ENCODE measurements around the gene GIPC2. TPM values are rescaled to one million over a fixed set of nuclear protein-coding genes. Genes with fewer than 3 reads are reported as not detected.
"Not testable (repeated sequence)": the region's sequence is repeated elsewhere in the genome, so short reads cannot be mapped to it uniquely, and the experiment has no call there.

GIPC2 gene
- total and polyA plus RNA-seq, 2 donors, result 2.5 to 4.4 TPM

- no peaks in the 10 kb centered on the region for H3K36me3 ChIP-seq (ENCODE audit: insufficient read depth)
- DNase-seq (ENCODE audit: extremely low spot score), result no peak
- H3K4me1 ChIP-seq (ENCODE audit: insufficient read depth), result no peaks in the 10 kb centered on the region
- 31% methylated on average over 2 of the region's 2 CpGs for WGBS
- no peak overlapping the region for H3K4me3 ChIP-seq (ENCODE audit: low read depth, low read length)
- H3K27ac ChIP-seq (ENCODE audit: low read depth), result no peak overlapping the region
Observed at GRCh38 chr1:78101514-78101913, 55.7 kb downstream of the GIPC2 start.

GRCh38 chr1:78102082-78102481 is 56.3 kb downstream of the GIPC2 start:
- H3K4me3 ChIP-seq (ENCODE audit: low read depth, low read length), result no peak overlapping the region
- no peak overlapping the region for H3K27ac ChIP-seq (ENCODE audit: low read depth)
- DNase-seq (ENCODE audit: extremely low spot score), result no peak
- H3K36me3 ChIP-seq (ENCODE audit: insufficient read depth), result no peaks in the 10 kb centered on the region
- no peaks in the 10 kb centered on the region for H3K4me1 ChIP-seq (ENCODE audit: insufficient read depth)
- 75% methylated on average over 3 of the region's 3 CpGs for WGBS

- Histone ChIP-seq H3K27ac (ENCODE audit: low read depth) (no peak overlapping the region), H3K4me3 (ENCODE audit: low read depth, low read length) (no peak overlapping the region), H3K36me3 (ENCODE audit: insufficient read depth) (no peaks in the 10 kb centered on the region), H3K4me1 (ENCODE audit: insufficient read depth) (no peaks in the 10 kb centered on the region)
- 93% methylated on average over 2 of the region's 2 CpGs for WGBS
- DNase-seq (ENCODE audit: extremely low spot score), result no peak
Observed at GRCh38 chr1:78102916-78103315, 57.1 kb downstream of the GIPC2 start.

GRCh38 chr1:78104322-78104721 is 58.6 kb downstream of the GIPC2 start:
- no peak for DNase-seq (ENCODE audit: extremely low spot score)
- no peaks in the 10 kb centered on the region for H3K4me1 ChIP-seq (ENCODE audit: insufficient read depth)
- H3K27ac ChIP-seq (ENCODE audit: low read depth), result no peak overlapping the region
- no peak overlapping the region for H3K4me3 ChIP-seq (ENCODE audit: low read depth, low read length)
- no peaks in the 10 kb centered on the region for H3K36me3 ChIP-seq (ENCODE audit: insufficient read depth)

GRCh38 chr1:78109659-78110058 is 63.9 kb downstream of the GIPC2 start:
- 91% methylated on average over 4 of the region's 4 CpGs for WGBS
- not testable (repeated sequence) for H3K4me3 ChIP-seq (ENCODE audit: low read depth, low read length); H3K27ac ChIP-seq (ENCODE audit: low read depth); H3K4me1 ChIP-seq (ENCODE audit: insufficient read depth); DNase-seq (ENCODE audit: extremely low spot score); H3K36me3 ChIP-seq (ENCODE audit: insufficient read depth)

- no peaks in the 10 kb centered on the region for H3K4me1 ChIP-seq (ENCODE audit: insufficient read depth)
- H3K4me3 ChIP-seq (ENCODE audit: low read depth, low read length), result no peak overlapping the region
- no peak for DNase-seq (ENCODE audit: extremely low spot score)
- H3K27ac ChIP-seq (ENCODE audit: low read depth), result no peak overlapping the region
- H3K36me3 ChIP-seq (ENCODE audit: insufficient read depth), result no peaks in the 10 kb centered on the region
- 94% methylated on average over 6 of the region's 6 CpGs for WGBS
Observed at GRCh38 chr1:78113156-78113916, 67.6 kb downstream of the GIPC2 start.

- 68% methylated on average over 9 of the region's 9 CpGs for WGBS
- no peak overlapping the region for H3K27ac ChIP-seq (ENCODE audit: low read depth)
- DNase-seq (ENCODE audit: extremely low spot score), result peak; percentile 57
- H3K36me3 ChIP-seq (ENCODE audit: insufficient read depth), result no peaks in the 10 kb centered on the region
- H3K4me1 ChIP-seq (ENCODE audit: insufficient read depth), result no peaks in the 10 kb centered on the region
- H3K4me3 ChIP-seq (ENCODE audit: low read depth, low read length), result no peak overlapping the region
Observed at GRCh38 chr1:78114034-78114956, 68.5 kb downstream of the GIPC2 start.

GRCh38 chr1:78120485-78120884 is 74.7 kb downstream of the GIPC2 start:
- DNase-seq (ENCODE audit: extremely low spot score); H3K4me3 ChIP-seq (ENCODE audit: low read depth, low read length); H3K27ac ChIP-seq (ENCODE audit: low read depth); H3K36me3 ChIP-seq (ENCODE audit: insufficient read depth); H3K4me1 ChIP-seq (ENCODE audit: insufficient read depth): not testable (repeated sequence)
- 96% methylated on average over 6 of the region's 6 CpGs for WGBS

GRCh38 chr1:78121710-78122109 is 75.9 kb downstream of the GIPC2 start:
- Histone ChIP-seq H3K4me1 (ENCODE audit: insufficient read depth) (no peaks in the 10 kb centered on the region), H3K4me3 (ENCODE audit: low read depth, low read length) (no peak overlapping the region), H3K36me3 (ENCODE audit: insufficient read depth) (no peaks in the 10 kb centered on the region), H3K27ac (ENCODE audit: low read depth) (no peak overlapping the region)
- DNase-seq (ENCODE audit: extremely low spot score), result no peak
- WGBS, result 76% methylated on average over 2 of the region's 2 CpGs

- Histone ChIP-seq H3K4me1 (ENCODE audit: insufficient read depth) (no peaks in the 10 kb centered on the region), H3K27ac (ENCODE audit: low read depth) (no peak overlapping the region), H3K36me3 (ENCODE audit: insufficient read depth) (no peaks in the 10 kb centered on the region), H3K4me3 (ENCODE audit: low read depth, low read length) (no peak overlapping the region)
- WGBS, result 73% methylated on average over 5 of the region's 5 CpGs
- DNase-seq (ENCODE audit: extremely low spot score), result no peak
Observed at GRCh38 chr1:78122389-78122788, 76.6 kb downstream of the GIPC2 start.

- Histone ChIP-seq H3K36me3 (ENCODE audit: insufficient read depth) (no peaks in the 10 kb centered on the region), H3K27ac (ENCODE audit: low read depth) (no peak overlapping the region), H3K4me1 (ENCODE audit: insufficient read depth) (no peaks in the 10 kb centered on the region), H3K4me3 (ENCODE audit: low read depth, low read length) (no peak overlapping the region)
- 87% methylated on average over 3 of the region's 3 CpGs for WGBS
- DNase-seq (ENCODE audit: extremely low spot score), result no peak
Observed at GRCh38 chr1:78126506-78126905, 80.7 kb downstream of the GIPC2 start.

- Histone ChIP-seq H3K27ac (ENCODE audit: low read depth) (no peak overlapping the region), H3K36me3 (ENCODE audit: insufficient read depth) (no peaks in the 10 kb centered on the region), H3K4me1 (ENCODE audit: insufficient read depth) (no peaks in the 10 kb centered on the region), H3K4me3 (ENCODE audit: low read depth, low read length) (no peak overlapping the region)
- 85% methylated on average over 3 of the region's 3 CpGs for WGBS
- DNase-seq (ENCODE audit: extremely low spot score), result no peak
Observed at GRCh38 chr1:78132174-78132947, 86.6 kb downstream of the GIPC2 start.

- no peak for DNase-seq (ENCODE audit: extremely low spot score)
- H3K27ac ChIP-seq (ENCODE audit: low read depth), result no peak overlapping the region
- H3K4me3 ChIP-seq (ENCODE audit: low read depth, low read length), result no peak overlapping the region
- 73% methylated on average over 1 of the region's 1 CpG for WGBS
- no peaks in the 10 kb centered on the region for H3K4me1 ChIP-seq (ENCODE audit: insufficient read depth)
- H3K36me3 ChIP-seq (ENCODE audit: insufficient read depth), result no peaks in the 10 kb centered on the region
Observed at GRCh38 chr1:78132948-78133322, 87.2 kb downstream of the GIPC2 start.
